PC-9 (cell line): ENCODE measurements around the gene AP1B1. TPM values are rescaled to one million over a fixed set of nuclear protein-coding genes. Genes with fewer than 3 reads are reported as not detected.

Experiments
- BruUV-seq: library from RNA; stranded (reverse); fragments of 400-500 nt; replicated peaks from 2 replicates; lab custom pipeline; 2021; lab: Mats Ljungman, UMichigan
- CTCF ChIA-PET: fragments of 300-600 bp; sonication (Branson Sonifier 250); formaldehyde crosslinking; loops from one replicate; lab custom pipeline; 2022; ENCODE audit warnings: antibody characterized with exemption; lab: Charles Lee
- POLR2A ChIA-PET: fragments of 300-600 bp; sonication (Branson Sonifier 250); formaldehyde crosslinking; loops from one replicate; lab custom pipeline; 2022; ENCODE audit warnings: antibody characterized with exemption; ENCODE audit not compliant: unreplicated experiment; lab: Charles Lee
- DNase-seq, 2 experiments: peaks; one replicate each; pipeline versions ENCODE4 v3.0.0 to v3.0.0-alpha.2; 2015 to 2022; ENCODE audit warnings: mixed read lengths in 1 of 2
- H2AFZ ChIP-seq: fragments of 200-600 bp; sonication (generic); 2 replicates; pipeline ENCODE4 v1.8.1; 2017; ENCODE audit warnings: antibody characterized with exemption
- H3F3A ChIP-seq: fragments of 200-600 bp; sonication (generic); 2 replicates; pipeline ENCODE4 v1.8.1; 2017; ENCODE audit warnings: antibody characterized with exemption, mild to moderate bottlenecking, low read depth; ENCODE audit not compliant: insufficient read depth
- H3K27ac ChIP-seq: fragments of 200-600 bp; sonication (generic); 2 replicates; pipeline ENCODE4 v1.6.1; 2016; ENCODE audit warnings: mixed run types
- H3K27me3 ChIP-seq: fragments of 200-600 bp; sonication (generic); 2 replicates; pipeline ENCODE4 v1.6.1; 2016; ENCODE audit warnings: low read depth, mixed run types; ENCODE audit not compliant: insufficient read depth
- H3K36me3 ChIP-seq: fragments of 200-600 bp; sonication (generic); 2 replicates; pipeline ENCODE4 v1.6.1; 2016; ENCODE audit warnings: low read depth, mixed run types
- H3K4me1 ChIP-seq: fragments of 200-600 bp; sonication (generic); replicated peaks from 2 replicates; pipeline ENCODE4 v1.6.1; 2016; ENCODE audit warnings: mixed run types; ENCODE audit not compliant: insufficient read depth
- H3K4me2 ChIP-seq: fragments of 200-600 bp; sonication (generic); 2 replicates; pipeline ENCODE4 v1.6.1; 2017; ENCODE audit warnings: mixed run types
- H3K4me3 ChIP-seq: fragments of 200-600 bp; sonication (generic); 2 replicates; pipeline ENCODE4 v1.6.1; 2016; ENCODE audit warnings: mixed run types
- H3K79me2 ChIP-seq: fragments of 200-600 bp; sonication (generic); 2 replicates; pipeline ENCODE4 v1.6.1; 2017; ENCODE audit warnings: low read depth, mixed run types
- H3K9me2 ChIP-seq: fragments of 200-600 bp; sonication (generic); 2 replicates; pipeline ENCODE4 v1.8.1; 2017; ENCODE audit warnings: mild to moderate bottlenecking; ENCODE audit not compliant: insufficient read depth
- H3K9me3 ChIP-seq: fragments of 200-600 bp; sonication (generic); 2 replicates; pipeline ENCODE4 v1.8.1; 2016; ENCODE audit warnings: low read depth; ENCODE audit not compliant: insufficient read depth
- H4K20me1 ChIP-seq: fragments of 200-600 bp; sonication (generic); 2 replicates; pipeline ENCODE4 v1.8.1; 2017; ENCODE audit not compliant: insufficient read depth
- CTCF ChIP-seq: fragments of 200-600 bp; sonication (generic); conservative IDR thresholded peaks from 2 replicates; pipeline ENCODE4 v1.6.1; 2017; ENCODE audit warnings: mixed run types, antibody characterized with exemption, mild to moderate bottlenecking, moderate library complexity
- EZH2 ChIP-seq: fragments of 200-600 bp; sonication (generic); IDR thresholded peaks from 2 replicates; pipeline ENCODE4 v1.8.0; 2017; ENCODE audit warnings: antibody characterized with exemption, low read depth
- intact Hi-C: fragments of 100-400 bp; cut with micrococcal nuclease; formaldehyde crosslinking; loops from one replicate; pipeline ENCODE4 v1.10.0; 2022; ENCODE audit not compliant: unreplicated experiment
- total RNA-seq: library from RNA; stranded (reverse); gene quantifications from 2 replicates; pipeline ENCODE4 v1.2.3, GENCODE V29; 2021

AP1B1 gene
- total RNA-seq, 1 experiment from 2014 or later: 50.8 TPM

- Histone ChIP-seq H3K9me3 (no peaks in the 10 kb centered on the region), H3K79me2 (no peaks in the 10 kb centered on the region), H3K36me3 (peaks cover 6% of the 10 kb centered on the region; the same call in 1 of the 2 replicates), H3K4me2 (no peak overlapping the region), H3K27ac (no peak overlapping the region), H3K4me3 (no peak overlapping the region), H3K9me2 (no peaks in the 10 kb centered on the region), H3K4me1 (peaks cover 9% of the 10 kb centered on the region), H3F3A (no peaks in the 10 kb centered on the region), H4K20me1 (no peaks in the 10 kb centered on the region; the same call in 1 of the 2 replicates), H2AFZ (no peak overlapping the region), H3K27me3 (no peaks in the 10 kb centered on the region)
- ChIA-PET CTCF (no interaction called here), POLR2A (no interaction called here)
- no peak for TF ChIP-seq CTCF
- no peak for TF ChIP-seq EZH2
- no TSS peak for BruUV-seq
- intact Hi-C loops: no loop called here
- no peak for DNase-seq
Measured at GRCh38 chr22:29337631-29338284, 50.6 kb downstream of the AP1B1 start.

GRCh38 chr22:29336751-29337490 lies 51.4 kb downstream of the AP1B1 start:
- no peaks in the 10 kb centered on the region for H3F3A ChIP-seq
- ChIA-PET CTCF (no interaction called here), POLR2A (interaction anchor here (0.6 kb wide), 1 partner anchor 1088 kb away, joined by 4 read pairs; no protein-coding TSS in a partner anchor)
- DNase-seq: peak in 1 of 2 experiments; percentile 58
- H3K9me3 ChIP-seq: no peaks in the 10 kb centered on the region
- 0 out of 2 replicates have a peak, but pooled peaks cover under 1% of the 10 kb centered on the region for H3K4me1 ChIP-seq
- peaks cover 6% of the 10 kb centered on the region; the same call in 1 of the 2 replicates for H3K36me3 ChIP-seq
- H3K4me3 ChIP-seq: no peak overlapping the region
- no peak overlapping the region for H2AFZ ChIP-seq
- H3K27ac ChIP-seq: no peak overlapping the region
- H3K27me3 ChIP-seq: no peaks in the 10 kb centered on the region
- intact Hi-C loops: no loop called here
- H3K79me2 ChIP-seq: no peaks in the 10 kb centered on the region
- no TSS peak for BruUV-seq
- TF ChIP-seq EZH2 (no peak), CTCF (no peak)
- no peaks in the 10 kb centered on the region for H3K9me2 ChIP-seq
- no peaks in the 10 kb centered on the region for H4K20me1 ChIP-seq
- no peak overlapping the region for H3K4me2 ChIP-seq

GRCh38 chr22:29335656-29336055 lies 52.7 kb downstream of the AP1B1 start:
- Histone ChIP-seq H3K36me3 (peaks cover 6% of the 10 kb centered on the region; the same call in 1 of the 2 replicates), H3K9me2 (no peaks in the 10 kb centered on the region), H3K4me3 (no peak overlapping the region), H3K9me3 (no peaks in the 10 kb centered on the region), H3F3A (no peaks in the 10 kb centered on the region), H4K20me1 (no peaks in the 10 kb centered on the region), H3K4me2 (no peak overlapping the region), H3K27ac (no peak overlapping the region), H3K4me1 (no peaks in the 10 kb centered on the region), H2AFZ (no peak overlapping the region), H3K27me3 (no peaks in the 10 kb centered on the region), H3K79me2 (no peaks in the 10 kb centered on the region)
- no TSS peak for BruUV-seq
- TF ChIP-seq CTCF (no peak), EZH2 (no peak)
- DNase-seq: no peak
- ChIA-PET CTCF (no interaction called here), POLR2A (no interaction called here)
- intact Hi-C loops: no loop called here
